Endometrium (tissue), 2 donors: ENCODE data around the gene TMSB10.
"Not testable (repeated sequence)": the region's sequence is repeated elsewhere in the genome, so short reads cannot be mapped to it uniquely, and the experiment has no call there.

ENCODE experiments used
- FAIRE-seq: peaks from 2 replicates; lab custom pipeline; 2012; peaks lifted over from hg19 to GRCh38; lab: Jason Lieb, UNC
- donor health status: control.
- donor health status: control.

TMSB10 gene

GRCh38 chr2:84905181-84906107, at the start of gene TMSB10:
TSS of gene TMSB10 (plus strand) at chr2:84905656.
- no peak for FAIRE-seq

- no peak for FAIRE-seq
Observed at GRCh38 chr2:84855731-84856130, 49.7 kb upstream of the TMSB10 start.

- no peak for FAIRE-seq
Observed at GRCh38 chr2:84856787-84857186, 48.7 kb upstream of the TMSB10 start.

GRCh38 chr2:84857566-84857965, 47.9 kb upstream of the TMSB10 start:
- no peak for FAIRE-seq

- no peak for FAIRE-seq
Observed at GRCh38 chr2:84858123-84858522, 47.3 kb upstream of the TMSB10 start.

- no peak for FAIRE-seq
Observed at GRCh38 chr2:84858937-84859336, 46.5 kb upstream of the TMSB10 start.

- FAIRE-seq = no peak
Observed at GRCh38 chr2:84861539-84861938, 43.9 kb upstream of the TMSB10 start.

- no peak for FAIRE-seq
Observed at GRCh38 chr2:84862006-84862405, 43.5 kb upstream of the TMSB10 start.

GRCh38 chr2:84865181-84865783, 40.2 kb upstream of the TMSB10 start:
- FAIRE-seq = no peak

GRCh38 chr2:84866122-84866521, 39.3 kb upstream of the TMSB10 start:
- no peak for FAIRE-seq

- not testable (repeated sequence) for FAIRE-seq
Observed at GRCh38 chr2:84868327-84868726, 37.1 kb upstream of the TMSB10 start.

GRCh38 chr2:84870306-84870705, 35.1 kb upstream of the TMSB10 start:
- FAIRE-seq = no peak

- not testable (repeated sequence) for FAIRE-seq
Observed at GRCh38 chr2:84872691-84873090, 32.8 kb upstream of the TMSB10 start.

GRCh38 chr2:84873350-84873749, 32.1 kb upstream of the TMSB10 start:
- no peak for FAIRE-seq

GRCh38 chr2:84874381-84875212, 30.9 kb upstream of the TMSB10 start:
- no peak for FAIRE-seq

- no peak for FAIRE-seq
Observed at GRCh38 chr2:84875213-84875560, 30.3 kb upstream of the TMSB10 start.

GRCh38 chr2:84875619-84876018, 29.8 kb upstream of the TMSB10 start:
- FAIRE-seq = not testable (repeated sequence)

- no peak for FAIRE-seq
Observed at GRCh38 chr2:84876369-84876768, 29.1 kb upstream of the TMSB10 start.

GRCh38 chr2:84878459-84878858, 27.0 kb upstream of the TMSB10 start:
- no peak for FAIRE-seq

- FAIRE-seq = no peak
Observed at GRCh38 chr2:84878896-84879583, 26.4 kb upstream of the TMSB10 start.

GRCh38 chr2:84879584-84880394, 25.7 kb upstream of the TMSB10 start:
- no peak for FAIRE-seq

- no peak for FAIRE-seq
Observed at GRCh38 chr2:84880395-84880644, 25.1 kb upstream of the TMSB10 start.
